ENCODE results near the gene GIT1.

The GIT1 gene

GRCh38 chr17:29616300-29617048, 27.0 kb upstream of the GIT1 start:
- in situ Hi-C loops (cut with MboI; ENCODE audit: low sequenced_read_pairs), result no loop called here

- in situ Hi-C loops (cut with MboI; ENCODE audit: low sequenced_read_pairs), result no loop called here
Measured at GRCh38 chr17:29615492-29616299, 26.2 kb upstream of the GIT1 start.

GRCh38 chr17:29615048-29615385, 25.6 kb upstream of the GIT1 start:
- in situ Hi-C loops (cut with MboI; ENCODE audit: low sequenced_read_pairs), result no loop called here

- in situ Hi-C loops (cut with MboI; ENCODE audit: low sequenced_read_pairs), result no loop called here
Measured at GRCh38 chr17:29614349-29615047, 25.1 kb upstream of the GIT1 start.

- in situ Hi-C loops (cut with MboI; ENCODE audit: low sequenced_read_pairs), result no loop called here
Measured at GRCh38 chr17:29613856-29614255, 24.4 kb upstream of the GIT1 start.

GRCh38 chr17:29613352-29613837, 23.9 kb upstream of the GIT1 start:
- in situ Hi-C loops (cut with MboI; ENCODE audit: low sequenced_read_pairs), result no loop called here

- in situ Hi-C loops (cut with MboI; ENCODE audit: low sequenced_read_pairs), result no loop called here
Measured at GRCh38 chr17:29612404-29613280, 23.2 kb upstream of the GIT1 start.

- in situ Hi-C loops (cut with MboI; ENCODE audit: low sequenced_read_pairs), result no loop called here
Measured at GRCh38 chr17:29612094-29612403, 22.6 kb upstream of the GIT1 start.

- in situ Hi-C loops (cut with MboI; ENCODE audit: low sequenced_read_pairs), result no loop called here
Measured at GRCh38 chr17:29611351-29612093, 22.1 kb upstream of the GIT1 start.

GRCh38 chr17:29610395-29610794, 20.9 kb upstream of the GIT1 start:
- in situ Hi-C loops (cut with MboI; ENCODE audit: low sequenced_read_pairs), result no loop called here

- in situ Hi-C loops (cut with MboI; ENCODE audit: low sequenced_read_pairs), result no loop called here
Measured at GRCh38 chr17:29608986-29609385, 19.5 kb upstream of the GIT1 start.

- in situ Hi-C loops (cut with MboI; ENCODE audit: low sequenced_read_pairs), result no loop called here
Measured at GRCh38 chr17:29607557-29608195, 18.2 kb upstream of the GIT1 start.

- in situ Hi-C loops (cut with MboI; ENCODE audit: low sequenced_read_pairs), result no loop called here
Measured at GRCh38 chr17:29603109-29603674, 13.7 kb upstream of the GIT1 start.

- in situ Hi-C loops (cut with MboI; ENCODE audit: low sequenced_read_pairs), result no loop called here
Measured at GRCh38 chr17:29597361-29598172, 8.1 kb upstream of the GIT1 start.

GRCh38 chr17:29596811-29597210, 7.4 kb upstream of the GIT1 start:
- in situ Hi-C loops (cut with MboI; ENCODE audit: low sequenced_read_pairs), result no loop called here

GRCh38 chr17:29595943-29596774, 6.7 kb upstream of the GIT1 start:
- in situ Hi-C loops (cut with MboI; ENCODE audit: low sequenced_read_pairs), result no loop called here

- in situ Hi-C loops (cut with MboI; ENCODE audit: low sequenced_read_pairs), result no loop called here
Measured at GRCh38 chr17:29595107-29595942, 5.9 kb upstream of the GIT1 start.
